K562 (cell line): ENCODE data around the gene DLG3.

Source experiments
- BACH1 ChIP-seq: fragments of 200-800 bp; sonication (Bioruptor generic); IDR thresholded peaks from 2 replicates; pipeline ENCODE4 v1.6.1; 2016; ENCODE audit warnings: missing genetic modification characterization, missing compliant biosample characterization
- CBX3 ChIP-seq, 2 experiments: IDR thresholded peaks; 1 replicate in 1 of 2; 2 replicates in 1 of 2; pipeline ENCODE4 v1.6.1; 2012; ENCODE audit warnings: inconsistent platforms in 2 of 2, low read length in 2 of 2, borderline replicate concordance in 1 of 2, control low read depth in 1 of 2
- HEY1 ChIP-seq: fragments of 250-450 bp; sonication (Bioruptor Pico); IDR thresholded peaks from 2 replicates; pipeline ENCODE4 v1.5.0; 2020; ENCODE audit warnings: mild to moderate bottlenecking, moderate library complexity, borderline replicate concordance
- MYBL2 ChIP-seq, 2 experiments: fragments of 450-650 bp in 1 of 2; sonication (generic) in 1 of 2; formaldehyde crosslinking in 1 of 2; IDR thresholded peaks; 2 replicates each; pipeline versions ENCODE4 v1.6.1 to v1.8.1; 2017 to 2022; ENCODE audit warnings: borderline replicate concordance in 1 of 2, inconsistent platforms in 1 of 2, low read depth in 1 of 2, mild to moderate bottlenecking in 1 of 2, missing genetic modification reagents in 1 of 2, moderate library complexity in 1 of 2
- POLR2A ChIP-seq: fragments of 450-650 bp; conservative IDR thresholded peaks from 2 replicates; pipeline ENCODE4 v1.6.1; 2016
- POLR2AphosphoS5 ChIP-seq: IDR thresholded peaks from 2 replicates; pipeline ENCODE4 v1.6.1; 2011; ENCODE audit warnings: mild to moderate bottlenecking, low read depth, low read length, moderate library complexity; ENCODE audit not compliant: control insufficient read depth, insufficient read depth
- SAP30 ChIP-seq: fragments of 200-600 bp; sonication (generic); IDR thresholded peaks from 2 replicates; pipeline ENCODE4 v1.6.1; 2012; ENCODE audit warnings: borderline replicate concordance, low read depth, mild to moderate bottlenecking, moderate library complexity, low read length, control low read depth, inconsistent platforms; ENCODE audit not compliant: insufficient read depth, poor library complexity, severe bottlenecking
- SMARCA4 ChIP-seq: fragments of 450-650 bp; IDR thresholded peaks from 2 replicates; pipeline ENCODE4 v1.6.1; 2016
- ZNF274 ChIP-seq: IDR thresholded peaks from 2 replicates; pipeline ENCODE4 v1.6.1; 2011; ENCODE audit warnings: low read depth, mild to moderate bottlenecking, low read length, moderate library complexity, borderline replicate concordance
- TF ChIP-seq, protein P1 (sequence below), 3 experiments: IDR thresholded peaks in 2 of 3; conservative IDR thresholded peaks in 1 of 3; 2 replicates each; pipeline ENCODE4 v1.5.1; 2011 to 2012; ENCODE audit warnings: low read length in 3 of 3, mild to moderate bottlenecking in 3 of 3, control low read depth in 2 of 3, improper control_type of control experiment in 1 of 3, inconsistent platforms in 1 of 3, low read depth in 1 of 3, mixed read lengths in 1 of 3, moderate library complexity in 1 of 3; ENCODE audit not compliant: insufficient read depth in 2 of 3
- TF ChIP-seq, protein P2 (sequence below), 2 experiments: IDR thresholded peaks; 2 replicates each; pipeline ENCODE4 v1.6.1; 2012; ENCODE audit warnings: improper control_type of control experiment in 2 of 2, low read depth in 2 of 2, low read length in 2 of 2, borderline replicate concordance in 1 of 2
- TF ChIP-seq, protein P3 (sequence below), 2 experiments: fragments of 200-800 bp in 1 of 2; sonication (Bioruptor generic) in 1 of 2; sonication (generic) in 1 of 2; formaldehyde crosslinking in 1 of 2; IDR thresholded peaks in 1 of 2; conservative IDR thresholded peaks in 1 of 2; 2 replicates each; pipeline versions ENCODE4 v1.5.0 to v1.6.1; 2016 to 2020; ENCODE audit warnings: missing compliant biosample characterization in 1 of 2, missing genetic modification characterization in 1 of 2, missing genetic modification reagents in 1 of 2

DNA sequence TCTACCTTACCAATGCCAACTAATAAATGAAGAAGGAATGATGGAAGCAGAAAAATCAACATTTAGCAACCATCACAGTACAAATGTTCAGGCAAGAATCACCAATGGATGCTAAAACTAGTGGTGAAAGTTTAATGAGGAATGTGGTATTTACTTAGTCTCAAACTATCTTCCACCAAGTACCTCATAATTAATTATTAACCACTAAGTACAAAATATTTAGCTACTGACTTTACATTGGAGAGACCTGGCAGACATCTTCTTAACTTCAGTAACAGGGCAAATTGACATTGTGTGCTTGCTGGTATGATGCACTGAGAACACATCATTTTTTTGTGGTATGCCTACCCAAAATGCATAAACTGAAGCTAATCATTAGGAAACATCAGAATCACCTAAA, 82.4 kb downstream of the DLG3 start:
- no peak for TF ChIP-seq SAP30
- no peak for TF ChIP-seq SMARCA4
- no peak for TF ChIP-seq MYBL2 (IDR thresholded peaks at IDR 0.05; ENCODE audit: low read depth)
- no peak for TF ChIP-seq MYBL2 (CRISPR knock-in tag; IDR thresholded peaks at IDR 0.05; ENCODE audit: borderline replicate concordance)
- TF ChIP-seq, protein P1, sequence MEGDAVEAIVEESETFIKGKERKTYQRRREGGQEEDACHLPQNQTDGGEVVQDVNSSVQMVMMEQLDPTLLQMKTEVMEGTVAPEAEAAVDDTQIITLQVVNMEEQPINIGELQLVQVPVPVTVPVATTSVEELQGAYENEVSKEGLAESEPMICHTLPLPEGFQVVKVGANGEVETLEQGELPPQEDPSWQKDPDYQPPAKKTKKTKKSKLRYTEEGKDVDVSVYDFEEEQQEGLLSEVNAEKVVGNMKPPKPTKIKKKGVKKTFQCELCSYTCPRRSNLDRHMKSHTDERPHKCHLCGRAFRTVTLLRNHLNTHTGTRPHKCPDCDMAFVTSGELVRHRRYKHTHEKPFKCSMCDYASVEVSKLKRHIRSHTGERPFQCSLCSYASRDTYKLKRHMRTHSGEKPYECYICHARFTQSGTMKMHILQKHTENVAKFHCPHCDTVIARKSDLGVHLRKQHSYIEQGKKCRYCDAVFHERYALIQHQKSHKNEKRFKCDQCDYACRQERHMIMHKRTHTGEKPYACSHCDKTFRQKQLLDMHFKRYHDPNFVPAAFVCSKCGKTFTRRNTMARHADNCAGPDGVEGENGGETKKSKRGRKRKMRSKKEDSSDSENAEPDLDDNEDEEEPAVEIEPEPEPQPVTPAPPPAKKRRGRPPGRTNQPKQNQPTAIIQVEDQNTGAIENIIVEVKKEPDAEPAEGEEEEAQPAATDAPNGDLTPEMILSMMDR (IDR thresholded peaks at IDR 0.05 in 2 of 3, conservative IDR thresholded peaks at IDR 0.05 in 1 of 3; ENCODE audit: insufficient read depth in 2 of 3, low read depth in 1 of 3, low read length in 3 of 3) = no peak
- no peak for TF ChIP-seq POLR2AphosphoS5
- TF ChIP-seq BACH1 (tag) = no peak
- TF ChIP-seq, protein P2, sequence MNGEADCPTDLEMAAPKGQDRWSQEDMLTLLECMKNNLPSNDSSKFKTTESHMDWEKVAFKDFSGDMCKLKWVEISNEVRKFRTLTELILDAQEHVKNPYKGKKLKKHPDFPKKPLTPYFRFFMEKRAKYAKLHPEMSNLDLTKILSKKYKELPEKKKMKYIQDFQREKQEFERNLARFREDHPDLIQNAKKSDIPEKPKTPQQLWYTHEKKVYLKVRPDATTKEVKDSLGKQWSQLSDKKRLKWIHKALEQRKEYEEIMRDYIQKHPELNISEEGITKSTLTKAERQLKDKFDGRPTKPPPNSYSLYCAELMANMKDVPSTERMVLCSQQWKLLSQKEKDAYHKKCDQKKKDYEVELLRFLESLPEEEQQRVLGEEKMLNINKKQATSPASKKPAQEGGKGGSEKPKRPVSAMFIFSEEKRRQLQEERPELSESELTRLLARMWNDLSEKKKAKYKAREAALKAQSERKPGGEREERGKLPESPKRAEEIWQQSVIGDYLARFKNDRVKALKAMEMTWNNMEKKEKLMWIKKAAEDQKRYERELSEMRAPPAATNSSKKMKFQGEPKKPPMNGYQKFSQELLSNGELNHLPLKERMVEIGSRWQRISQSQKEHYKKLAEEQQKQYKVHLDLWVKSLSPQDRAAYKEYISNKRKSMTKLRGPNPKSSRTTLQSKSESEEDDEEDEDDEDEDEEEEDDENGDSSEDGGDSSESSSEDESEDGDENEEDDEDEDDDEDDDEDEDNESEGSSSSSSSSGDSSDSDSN (IDR thresholded peaks at IDR 0.05; ENCODE audit: borderline replicate concordance in 1 of 2, low read depth in 2 of 2, low read length in 2 of 2) = no peak
- TF ChIP-seq HEY1 (CRISPR knock-in tag) = no peak
- no peak for TF ChIP-seq CBX3 (IDR thresholded peaks at IDR 0.05; ENCODE audit: borderline replicate concordance in 1 of 2, low read length in 2 of 2)
- TF ChIP-seq POLR2A = no peak
- no peak for TF ChIP-seq ZNF274
- TF ChIP-seq, protein P3, sequence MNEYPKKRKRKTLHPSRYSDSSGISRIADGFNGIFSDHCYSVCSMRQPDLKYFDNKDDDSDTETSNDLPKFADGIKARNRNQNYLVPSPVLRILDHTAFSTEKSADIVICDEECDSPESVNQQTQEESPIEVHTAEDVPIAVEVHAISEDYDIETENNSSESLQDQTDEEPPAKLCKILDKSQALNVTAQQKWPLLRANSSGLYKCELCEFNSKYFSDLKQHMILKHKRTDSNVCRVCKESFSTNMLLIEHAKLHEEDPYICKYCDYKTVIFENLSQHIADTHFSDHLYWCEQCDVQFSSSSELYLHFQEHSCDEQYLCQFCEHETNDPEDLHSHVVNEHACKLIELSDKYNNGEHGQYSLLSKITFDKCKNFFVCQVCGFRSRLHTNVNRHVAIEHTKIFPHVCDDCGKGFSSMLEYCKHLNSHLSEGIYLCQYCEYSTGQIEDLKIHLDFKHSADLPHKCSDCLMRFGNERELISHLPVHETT (CRISPR knock-in tag; conservative IDR thresholded peaks at IDR 0.05 in 1 of 2, IDR thresholded peaks at IDR 0.05 in 1 of 2) = no peak
